GM23338 (cell line): ENCODE results near the gene NEURL1. TPM values are rescaled to one million over a fixed set of nuclear protein-coding genes. Genes with fewer than 3 reads are reported as not detected.

Experiments used
- ATAC-seq: fragments of 200-7000 bp; cut with Tn5 transposase; 3 replicates; pipeline ENCODE4 v1.9.1; 2020
- DNase-seq: peaks from one replicate; pipeline ENCODE4 v3.0.0-alpha.2; 2015; ENCODE audit warnings: low spot score
- H2AFZ ChIP-seq: fragments of 200-600 bp; sonication (generic); 2 replicates; pipeline ENCODE4 v1.8.0; 2016; ENCODE audit warnings: antibody characterized with exemption, mild to moderate bottlenecking, moderate library complexity
- H3F3A ChIP-seq: fragments of 200-600 bp; sonication (generic); replicated peaks from 2 replicates; pipeline ENCODE4 v1.8.0; 2017; ENCODE audit warnings: antibody characterized with exemption, mixed run types, low read depth
- H3K27ac ChIP-seq: fragments of 200-600 bp; sonication (generic); 2 replicates; pipeline ENCODE4 v1.6.1; 2016; ENCODE audit warnings: low read depth
- H3K27me3 ChIP-seq: fragments of 200-600 bp; sonication (generic); 2 replicates; pipeline ENCODE4 v1.8.0; 2016; ENCODE audit warnings: mild to moderate bottlenecking, mixed run types, moderate library complexity; ENCODE audit not compliant: insufficient read depth
- H3K36me3 ChIP-seq: fragments of 200-600 bp; sonication (generic); 2 replicates; pipeline ENCODE4 v1.8.0; 2016; ENCODE audit warnings: mild to moderate bottlenecking; ENCODE audit not compliant: insufficient read depth
- H3K4me1 ChIP-seq: fragments of 200-600 bp; sonication (generic); 2 replicates; pipeline ENCODE4 v1.8.0; 2016; ENCODE audit warnings: mild to moderate bottlenecking, moderate library complexity; ENCODE audit not compliant: insufficient read depth
- H3K4me2 ChIP-seq: fragments of 200-600 bp; sonication (generic); 2 replicates; pipeline ENCODE4 v1.7.1; 2017; ENCODE audit warnings: mixed run types
- H3K4me3 ChIP-seq: fragments of 200-600 bp; sonication (generic); 2 replicates; pipeline ENCODE4 v1.6.1; 2016; ENCODE audit warnings: mixed run types
- H3K79me2 ChIP-seq: fragments of 200-600 bp; sonication (generic); replicated peaks from 2 replicates; pipeline ENCODE4 v1.8.0; 2017; ENCODE audit warnings: mild to moderate bottlenecking; ENCODE audit not compliant: insufficient read depth
- H3K9me2 ChIP-seq: fragments of 200-600 bp; sonication (generic); 2 replicates; pipeline ENCODE4 v1.8.0; 2017; ENCODE audit not compliant: insufficient read depth
- H4K20me1 ChIP-seq: fragments of 200-600 bp; sonication (generic); replicated peaks from 2 replicates; pipeline ENCODE4 v1.8.0; 2017; ENCODE audit warnings: mild to moderate bottlenecking; ENCODE audit not compliant: insufficient read depth
- H3K27ac Mint-ChIP-seq: 2 replicates; pipeline ENCODE4 v1.8.0; 2020; ENCODE audit warnings: inconsistent platforms, mild to moderate bottlenecking, moderate library complexity, mixed read lengths
- H3K27me3 Mint-ChIP-seq: 3 replicates; pipeline ENCODE4 v1.8.0; 2022; ENCODE audit warnings: low read depth, mild to moderate bottlenecking, moderate library complexity, mixed read lengths, inconsistent platforms; ENCODE audit not compliant: insufficient read depth, poor library complexity
- H3K36me3 Mint-ChIP-seq: 3 replicates; pipeline ENCODE4 v1.8.0; 2021; ENCODE audit warnings: low read depth, mild to moderate bottlenecking, inconsistent platforms, moderate library complexity, mixed read lengths
- H3K4me1 Mint-ChIP-seq: 3 replicates; pipeline ENCODE4 v1.8.0; 2020; ENCODE audit warnings: mild to moderate bottlenecking, inconsistent platforms, mixed read lengths
- H3K4me3 Mint-ChIP-seq: 3 replicates; pipeline ENCODE4 v1.8.0; 2021; ENCODE audit warnings: moderate library complexity, mild to moderate bottlenecking, inconsistent platforms, mixed read lengths
- H3K9me3 Mint-ChIP-seq: 3 replicates; pipeline ENCODE4 v1.8.0; 2020; ENCODE audit warnings: moderate library complexity, mild to moderate bottlenecking, inconsistent platforms, mixed read lengths
- CREB1 ChIP-seq: fragments of 250-450 bp; sonication (Bioruptor Pico); IDR thresholded peaks from 2 replicates; pipeline ENCODE4 v1.5.0; 2020; ENCODE audit warnings: low read depth, mild to moderate bottlenecking, moderate library complexity
- CTCF ChIP-seq, 2 experiments: fragments of 200-600 bp in 1 of 2; sonication (generic) in 1 of 2; conservative IDR thresholded peaks; 2 replicates each; pipeline versions ENCODE4 v1.5.1 to v1.6.1; 2016 to 2017; ENCODE audit warnings: antibody characterized with exemption in 2 of 2, low read depth in 2 of 2, mild to moderate bottlenecking in 2 of 2, moderate library complexity in 1 of 2
- ETS1 ChIP-seq: IDR thresholded peaks from 2 replicates; pipeline ENCODE4 v1.6.1; 2016; ENCODE audit warnings: antibody characterized with exemption
- EZH2 ChIP-seq: fragments of 200-600 bp; sonication (generic); IDR thresholded peaks from one replicate; pipeline ENCODE4 v1.8.0; 2017; ENCODE audit warnings: antibody characterized with exemption, mild to moderate bottlenecking, low read depth; ENCODE audit not compliant: unreplicated experiment
- EZH2phosphoT487 ChIP-seq: fragments of 200-600 bp; sonication (generic); IDR thresholded peaks from one replicate; pipeline ENCODE4 v1.8.1; 2018; ENCODE audit warnings: antibody characterized with exemption; ENCODE audit not compliant: unreplicated experiment
- JUNB ChIP-seq: IDR thresholded peaks from one replicate; pipeline ENCODE4 v1.6.1; 2016; ENCODE audit warnings: antibody characterized with exemption; ENCODE audit not compliant: unreplicated experiment
- NANOG ChIP-seq: IDR thresholded peaks from 2 replicates; pipeline ENCODE4 v1.6.1; 2016; ENCODE audit warnings: antibody characterized with exemption, borderline replicate concordance
- POLR2AphosphoS5 ChIP-seq: IDR thresholded peaks from 2 replicates; pipeline ENCODE4 v1.6.1; 2016; ENCODE audit warnings: antibody characterized with exemption, low read depth
- REST ChIP-seq: IDR thresholded peaks from one replicate; pipeline ENCODE4 v1.6.1; 2018; ENCODE audit warnings: antibody characterized with exemption; ENCODE audit not compliant: unreplicated experiment
- STAT1 ChIP-seq: IDR thresholded peaks from one replicate; pipeline ENCODE4 v1.6.1; 2016; ENCODE audit warnings: antibody characterized with exemption; ENCODE audit not compliant: unreplicated experiment
- ZNF114 ChIP-seq: fragments of 250-450 bp; sonication (Bioruptor Pico); IDR thresholded peaks from 2 replicates; pipeline ENCODE4 v1.5.0; 2020; ENCODE audit warnings: mild to moderate bottlenecking, moderate library complexity
- ZNF331 ChIP-seq: fragments of 250-450 bp; sonication (Bioruptor Pico); IDR thresholded peaks from 2 replicates; pipeline ENCODE4 v1.5.0; 2020; ENCODE audit warnings: low read depth, mild to moderate bottlenecking, moderate library complexity
- ZNF462 ChIP-seq: fragments of 250-450 bp; sonication (Bioruptor Pico); IDR thresholded peaks from 2 replicates; pipeline ENCODE4 v1.5.0; 2020; ENCODE audit warnings: mild to moderate bottlenecking, moderate library complexity
- polyA plus RNA-seq: library from polyadenylated mRNA; unstranded; fragments of >200 nt; fragmentation: Nextera tagmentation; extraction: Ambion mirVana; gene quantifications from 2 replicates; pipeline ENCODE4 v1.2.1, GENCODE V29; 2016
- total RNA-seq: library from RNA; depleted of rRNA; stranded (reverse); fragments of >200 nt; shearing (Covaris generic); gene quantifications from 2 replicates; pipeline ENCODE4 v1.2.3, GENCODE V29; 2014

Gene NEURL1
- total and polyA plus RNA-seq, 2 experiments from 2014 or later, result 0.82 to 1.1 TPM

GRCh38 chr10:103557455-103557854 is 64.0 kb downstream of the NEURL1 start:
- Mint-ChIP-seq H3K27ac (no peak overlapping the region), H3K4me1 (no peaks in the 10 kb centered on the region; the same call in 2 of the 3 replicates), H3K27me3 (peaks cover 18% of the 10 kb centered on the region), H3K9me3 (no peaks in the 10 kb centered on the region), H3K36me3 (no peaks in the 10 kb centered on the region), H3K4me3 (no peak overlapping the region)
- no peaks in the 10 kb centered on the region for H4K20me1 ChIP-seq
- no peak overlapping the region for H3K27ac ChIP-seq
- peaks cover 18% of the 10 kb centered on the region for H3K27me3 ChIP-seq
- no peak for ATAC-seq
- H3K4me1 ChIP-seq, result no peaks in the 10 kb centered on the region
- DNase-seq, result no peak
- H3K4me2 ChIP-seq, result no peak overlapping the region
- H3K4me3 ChIP-seq, result no peak overlapping the region
- no peaks in the 10 kb centered on the region for H3K9me2 ChIP-seq
- H3K36me3 ChIP-seq, result no peaks in the 10 kb centered on the region
- no peaks in the 10 kb centered on the region for H3F3A ChIP-seq
- H3K79me2 ChIP-seq, result no peaks in the 10 kb centered on the region
- TF ChIP-seq ZNF462 (CRISPR knock-in tag), result no peak
- TF ChIP-seq STAT1, result no peak
- TF ChIP-seq ZNF114 (CRISPR knock-in tag), result no peak
- no peak for TF ChIP-seq CREB1 (CRISPR knock-in tag)
- no peak for TF ChIP-seq EZH2
- no peak for TF ChIP-seq ETS1
- no peak for TF ChIP-seq JUNB
- no peak for TF ChIP-seq CTCF (conservative IDR thresholded peaks at IDR 0.05; ENCODE audit: low read depth in 2 of 2)
- TF ChIP-seq EZH2phosphoT487, result no peak
- TF ChIP-seq REST, result no peak
- no peak for TF ChIP-seq ZNF331 (CRISPR knock-in tag)
- no peak for TF ChIP-seq POLR2AphosphoS5
- no peak for TF ChIP-seq NANOG
- H2AFZ ChIP-seq, result no peak overlapping the region
